HG02623 (cell line): ENCODE measurements around the gene GRPR.

Experiments used
- ATAC-seq: cut with Tn5 transposase; IDR thresholded peaks from one replicate; pipeline ENCODE4 v1.9.1; 2021; ENCODE audit warnings: moderate library complexity; ENCODE audit not compliant: unreplicated experiment

The GRPR gene

DNA sequence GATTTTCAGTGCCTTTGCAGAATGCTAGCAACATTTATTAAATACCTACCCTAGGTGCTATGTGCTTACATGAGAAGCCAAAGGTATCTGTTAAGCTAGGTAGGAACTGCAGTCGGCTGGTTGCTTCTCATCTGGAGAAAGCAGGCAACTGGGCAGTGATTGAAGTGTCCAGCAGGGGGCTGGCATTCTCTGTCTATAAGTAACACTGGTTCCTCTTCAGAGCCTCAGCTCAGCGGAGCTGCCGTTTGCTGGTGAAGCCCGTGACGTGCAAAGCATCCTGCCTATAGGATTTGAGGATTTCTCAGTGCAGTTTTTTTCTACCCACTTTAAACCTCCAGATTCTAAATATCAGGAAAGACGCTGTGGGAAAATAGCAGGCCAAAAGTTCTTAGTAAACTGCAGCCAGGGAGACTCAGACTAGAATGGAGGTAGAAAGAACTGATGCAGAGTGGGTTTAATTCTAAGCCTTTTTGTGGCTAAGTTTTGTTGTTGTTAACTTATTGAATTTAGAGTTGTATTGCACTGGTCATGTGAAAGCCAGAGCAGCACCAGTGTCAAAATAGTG, at the start of gene GRPR:
Gene GRPR (plus strand): TSS at position 344 of the 565 bp plus-strand sequence. CDS start 389 bp downstream, outside the sequence.
- ATAC-seq, result peak; percentile 53

DNA sequence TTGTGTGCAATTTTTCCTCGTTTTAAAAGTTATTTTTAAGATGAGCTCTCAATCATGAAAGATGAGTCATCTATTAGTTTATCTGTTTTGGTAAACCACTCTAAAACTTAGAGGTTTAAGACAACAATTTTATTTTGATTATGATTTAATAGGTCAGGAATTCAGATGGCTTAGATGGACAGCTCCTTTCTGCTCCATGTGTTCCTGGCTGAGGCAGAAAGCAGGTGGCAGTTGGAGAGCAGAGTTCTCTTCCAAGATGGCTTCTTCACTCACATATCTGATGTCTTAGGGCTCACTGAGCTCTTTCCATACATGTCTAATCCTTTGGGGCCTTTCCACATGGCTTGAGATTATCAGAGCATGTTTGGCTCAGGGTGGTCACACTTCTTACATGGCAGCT, 48.3 kb upstream of the GRPR start:
- ATAC-seq, result no peak

DNA sequence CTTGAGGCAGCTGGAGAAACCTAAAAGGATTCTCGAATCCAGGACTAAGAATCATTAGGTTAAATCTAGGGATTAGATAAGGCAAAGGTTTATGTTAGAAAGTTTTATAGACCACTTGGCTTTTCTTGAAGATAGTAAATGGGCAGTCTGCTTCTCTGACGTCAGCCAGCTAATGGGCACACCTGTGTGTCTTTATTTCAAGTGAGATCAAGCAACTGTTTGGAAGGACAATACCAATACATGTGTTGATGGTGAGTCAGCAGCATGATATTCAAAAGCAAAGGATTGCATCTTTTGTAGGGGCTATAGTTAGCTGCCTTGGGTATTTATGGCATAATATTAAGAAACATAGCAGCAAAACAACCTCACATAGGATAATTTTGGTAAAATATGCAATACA, 46.5 kb upstream of the GRPR start:
- ATAC-seq, result no peak

DNA sequence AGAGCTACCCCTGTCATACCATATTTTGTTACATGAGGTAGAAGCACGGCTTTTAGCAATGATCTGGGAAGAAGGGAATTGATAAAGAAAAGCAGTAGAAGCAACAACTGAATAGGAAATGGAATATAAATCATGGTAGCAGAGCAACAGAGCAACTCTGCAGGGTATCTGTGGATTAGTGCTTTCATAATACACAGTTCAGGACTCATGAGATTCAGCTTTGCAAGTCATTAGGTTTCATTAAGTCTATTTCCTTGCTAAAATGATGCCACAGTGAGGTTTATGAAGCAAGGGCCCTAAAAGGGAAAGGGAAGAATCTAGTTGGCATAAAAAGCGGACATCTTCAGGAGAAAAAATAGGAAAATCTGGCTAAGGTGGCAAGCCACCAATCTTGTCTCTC, 45.6 kb upstream of the GRPR start:
- ATAC-seq, result no peak

DNA sequence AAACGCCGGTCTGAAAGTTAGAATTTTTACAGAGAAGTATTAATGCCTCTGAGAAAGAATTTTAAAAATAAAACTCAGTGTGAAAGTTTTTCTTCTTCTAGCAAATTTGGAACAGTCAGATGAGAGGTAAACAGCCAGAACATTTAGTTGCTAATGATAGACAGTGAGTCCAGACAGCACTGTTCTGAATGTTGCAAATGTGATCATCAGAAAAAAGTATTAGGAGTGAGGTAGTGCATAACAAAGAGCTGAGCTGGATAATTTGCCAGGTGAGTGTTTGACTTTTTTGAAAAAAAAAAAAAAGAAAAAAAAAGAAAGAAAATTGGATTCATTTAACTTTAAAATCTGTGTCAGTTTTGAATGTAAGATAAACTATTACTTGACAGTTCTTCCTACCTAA, 42.0 kb upstream of the GRPR start:
- no peak for ATAC-seq

DNA sequence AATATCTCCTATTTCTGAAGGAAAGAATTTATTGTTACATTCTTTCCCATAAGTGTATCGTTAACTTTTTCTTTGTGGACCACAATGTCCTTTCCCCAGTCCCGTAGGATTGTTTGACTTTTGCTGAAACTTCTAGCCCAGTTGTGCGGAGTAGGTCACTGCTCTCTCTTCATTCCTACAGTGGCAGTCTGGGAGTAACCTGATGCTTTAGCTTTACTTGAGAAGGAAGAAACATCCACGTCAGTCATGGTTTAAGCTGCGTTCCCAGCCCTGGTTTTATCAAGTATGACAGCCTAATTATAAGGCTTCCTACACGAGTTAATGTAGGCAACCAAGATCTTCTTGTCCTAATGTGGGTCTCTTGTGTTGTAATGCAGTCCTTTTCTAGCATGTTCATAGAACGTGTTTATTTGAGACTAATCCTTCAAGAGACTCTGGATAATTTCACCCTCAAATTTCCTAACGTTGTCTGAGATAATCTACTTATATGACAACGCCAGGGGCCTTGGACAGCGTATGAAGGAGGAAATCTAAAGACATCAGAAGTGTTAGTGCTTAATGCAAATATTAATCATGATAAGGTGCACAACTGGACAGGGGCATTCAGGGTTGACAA, 40.8 kb upstream of the GRPR start:
- ATAC-seq, result no peak

DNA sequence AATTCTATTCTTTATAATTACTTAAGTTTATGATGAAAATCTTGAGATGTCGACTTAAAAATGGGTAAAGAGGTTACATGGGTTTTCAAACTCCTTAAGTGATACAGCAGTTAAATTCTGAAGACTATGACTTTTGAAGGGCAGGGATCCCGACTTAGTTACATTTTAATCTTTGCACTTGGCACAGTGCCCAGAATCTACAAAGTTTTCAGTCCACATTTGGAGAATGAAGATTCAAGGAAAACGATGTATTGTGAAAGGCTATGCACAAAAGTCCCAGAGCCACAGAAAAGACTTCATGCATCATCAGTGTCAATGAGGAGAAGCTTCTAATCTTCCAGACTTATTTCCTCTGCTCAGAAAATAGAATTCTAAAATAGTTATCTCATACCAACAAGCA, 36.3 kb upstream of the GRPR start:
- no peak for ATAC-seq

DNA sequence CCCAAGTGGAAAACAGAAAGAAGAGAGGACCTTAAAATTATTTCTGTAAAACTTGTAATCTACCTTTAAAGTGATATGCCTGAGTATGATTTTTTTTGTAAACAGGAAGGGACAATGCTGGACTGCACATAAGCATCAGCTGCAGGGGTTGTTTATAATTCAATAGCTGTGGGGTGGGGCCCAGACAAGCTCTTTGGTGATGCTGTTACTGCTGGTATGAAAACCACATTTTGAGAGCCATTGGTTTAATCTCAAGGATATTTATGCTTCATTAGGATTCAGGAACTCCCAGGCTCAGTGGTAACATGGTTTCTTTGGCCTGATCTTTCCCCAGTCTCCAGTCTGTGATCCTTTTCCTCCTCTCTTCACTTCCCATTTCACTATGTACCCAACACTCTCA, 34.3 kb upstream of the GRPR start:
- ATAC-seq, result no peak

DNA sequence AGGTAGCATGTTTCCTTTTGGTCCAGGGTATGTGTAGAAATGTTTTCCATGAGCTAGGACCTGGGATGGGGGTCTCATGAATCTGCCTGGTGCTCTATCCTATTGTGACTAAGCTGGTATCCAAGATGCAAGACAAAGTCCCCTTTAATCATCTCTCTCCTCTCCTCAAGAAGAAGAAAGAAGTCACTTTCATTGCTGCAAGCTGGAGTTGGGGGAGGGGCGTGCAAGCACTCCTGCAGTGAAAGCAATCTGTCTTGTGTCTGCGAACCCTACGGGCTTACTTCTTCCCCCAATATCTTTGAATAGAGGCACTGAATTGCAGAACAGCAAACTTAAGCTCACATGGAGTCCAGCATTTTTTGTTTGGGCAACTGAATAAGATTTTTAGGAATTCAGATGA, 27.2 kb upstream of the GRPR start:
- no peak for ATAC-seq

DNA sequence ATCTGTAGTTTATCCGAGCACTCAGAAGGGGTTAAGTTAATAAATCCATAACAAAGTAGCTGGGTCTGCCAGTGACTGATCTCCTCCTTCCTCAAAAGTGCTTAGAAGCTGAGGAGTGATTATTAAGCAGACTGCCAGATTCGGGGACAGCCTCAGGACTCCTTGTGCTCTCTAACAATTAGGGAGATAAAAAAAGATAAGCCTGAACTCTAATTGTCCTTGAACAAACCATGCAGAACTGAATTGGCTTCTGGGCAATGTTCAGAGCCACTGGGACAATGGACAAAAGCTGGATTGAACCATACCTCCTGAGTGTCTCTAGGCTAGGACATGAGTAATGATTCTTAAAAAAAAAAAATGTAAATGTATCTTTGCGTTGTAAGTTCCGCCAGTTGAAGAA, 22.7 kb upstream of the GRPR start:
- no peak for ATAC-seq

DNA sequence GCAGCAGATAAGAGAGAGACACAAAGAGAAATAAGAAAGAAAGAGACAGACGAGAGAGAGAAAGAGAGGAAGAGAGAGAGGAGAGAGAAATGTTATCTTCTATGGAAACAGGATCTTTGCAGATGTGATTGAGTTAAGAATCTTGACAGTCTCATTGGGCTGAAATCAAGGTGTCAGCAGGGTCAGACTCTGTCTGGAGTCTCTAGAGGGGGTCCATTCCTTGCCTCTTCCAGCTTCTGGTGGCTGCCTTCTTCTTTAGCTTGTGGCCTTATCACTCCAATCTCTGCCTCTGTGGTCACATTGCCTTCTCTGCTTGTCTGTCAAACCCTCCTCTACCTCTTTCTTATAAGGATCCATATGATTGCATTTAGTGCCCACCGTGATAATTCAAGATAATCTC, 21.8 kb upstream of the GRPR start:
- ATAC-seq, result no peak

DNA sequence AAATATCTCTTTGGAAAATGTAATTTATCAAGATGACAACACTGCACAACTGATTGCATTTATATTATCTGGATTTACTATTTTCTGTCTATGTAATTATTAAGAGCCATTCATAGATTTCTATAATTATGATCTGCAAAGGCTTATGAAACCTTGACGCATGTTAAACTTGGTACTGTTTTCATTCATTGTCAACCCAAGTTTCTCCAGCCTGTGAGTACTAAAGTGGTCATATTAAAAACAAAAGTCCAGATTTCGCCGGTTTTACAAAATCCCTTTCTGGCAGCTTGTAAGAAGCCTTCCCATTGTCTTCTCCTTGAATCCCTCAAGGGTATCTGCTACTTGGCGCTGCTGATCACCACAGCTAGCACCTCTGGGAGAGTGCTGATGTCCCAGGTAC, 19.7 kb upstream of the GRPR start:
- ATAC-seq, result no peak

DNA sequence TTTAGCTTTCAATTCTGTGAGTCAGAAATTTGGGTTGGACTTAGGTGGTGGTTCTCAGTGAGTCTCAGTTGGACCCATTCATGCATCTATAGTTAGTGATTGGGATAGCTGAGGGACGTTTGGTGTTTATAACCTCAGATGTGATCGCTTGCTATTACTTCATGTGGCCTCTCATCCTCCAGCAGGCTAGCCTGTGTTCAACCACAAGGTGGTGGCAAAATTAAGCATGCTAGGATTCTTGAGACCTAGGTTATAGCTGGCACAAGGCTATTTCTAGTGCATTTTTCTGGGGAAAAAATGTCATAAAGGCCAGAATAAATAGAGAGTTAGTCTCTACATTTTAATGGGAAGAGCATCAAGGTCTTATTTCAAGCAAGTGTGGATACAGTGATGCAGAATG, 10.9 kb upstream of the GRPR start:
- no peak for ATAC-seq

DNA sequence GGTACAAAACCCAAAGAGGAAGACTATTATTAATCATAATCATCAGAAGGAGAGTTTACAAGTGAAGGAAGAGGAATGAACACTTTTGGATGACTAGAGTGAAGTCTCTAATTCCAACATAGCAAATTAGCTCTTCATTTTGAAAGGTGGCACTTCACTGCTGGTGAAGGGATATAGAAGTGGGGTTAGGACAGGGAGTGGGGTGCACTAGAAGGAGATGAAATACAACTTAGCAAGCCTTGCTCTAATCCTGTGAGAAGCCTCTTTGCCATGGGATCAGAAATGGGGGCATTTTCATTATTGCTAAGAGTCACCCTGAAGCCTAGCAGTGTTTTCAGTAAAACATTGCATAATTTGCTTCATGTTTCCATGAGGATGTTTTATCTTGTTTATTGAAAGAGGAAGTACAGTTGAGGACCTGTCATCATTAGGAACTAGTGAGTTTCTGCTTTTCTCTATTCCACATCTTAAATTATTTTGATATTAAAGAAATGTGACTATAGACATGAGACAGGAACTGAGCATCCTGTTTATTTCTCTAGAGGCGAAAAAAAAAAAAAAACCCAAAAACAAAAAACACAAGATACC, 9.3 kb upstream of the GRPR start:
- ATAC-seq, result no peak

DNA sequence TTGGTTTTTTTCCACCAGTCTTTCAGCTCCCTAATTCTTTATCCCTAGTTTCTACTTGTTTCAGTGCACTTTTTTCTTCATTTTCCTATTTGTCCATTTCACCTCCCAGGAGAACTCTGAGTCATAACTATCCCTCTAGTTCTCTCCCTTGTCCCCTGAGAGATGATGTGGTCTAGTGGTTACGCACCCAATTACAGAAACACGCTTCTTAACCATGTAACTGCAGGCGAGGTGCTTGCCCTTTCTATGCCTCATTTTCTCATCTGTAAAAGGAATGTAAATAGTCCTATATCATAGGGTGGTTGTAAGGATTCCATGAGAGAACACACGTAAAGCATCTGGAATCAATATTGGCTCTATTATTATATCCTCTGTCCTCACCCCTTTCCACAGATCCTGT, 8.8 kb upstream of the GRPR start:
- ATAC-seq, result no peak

DNA sequence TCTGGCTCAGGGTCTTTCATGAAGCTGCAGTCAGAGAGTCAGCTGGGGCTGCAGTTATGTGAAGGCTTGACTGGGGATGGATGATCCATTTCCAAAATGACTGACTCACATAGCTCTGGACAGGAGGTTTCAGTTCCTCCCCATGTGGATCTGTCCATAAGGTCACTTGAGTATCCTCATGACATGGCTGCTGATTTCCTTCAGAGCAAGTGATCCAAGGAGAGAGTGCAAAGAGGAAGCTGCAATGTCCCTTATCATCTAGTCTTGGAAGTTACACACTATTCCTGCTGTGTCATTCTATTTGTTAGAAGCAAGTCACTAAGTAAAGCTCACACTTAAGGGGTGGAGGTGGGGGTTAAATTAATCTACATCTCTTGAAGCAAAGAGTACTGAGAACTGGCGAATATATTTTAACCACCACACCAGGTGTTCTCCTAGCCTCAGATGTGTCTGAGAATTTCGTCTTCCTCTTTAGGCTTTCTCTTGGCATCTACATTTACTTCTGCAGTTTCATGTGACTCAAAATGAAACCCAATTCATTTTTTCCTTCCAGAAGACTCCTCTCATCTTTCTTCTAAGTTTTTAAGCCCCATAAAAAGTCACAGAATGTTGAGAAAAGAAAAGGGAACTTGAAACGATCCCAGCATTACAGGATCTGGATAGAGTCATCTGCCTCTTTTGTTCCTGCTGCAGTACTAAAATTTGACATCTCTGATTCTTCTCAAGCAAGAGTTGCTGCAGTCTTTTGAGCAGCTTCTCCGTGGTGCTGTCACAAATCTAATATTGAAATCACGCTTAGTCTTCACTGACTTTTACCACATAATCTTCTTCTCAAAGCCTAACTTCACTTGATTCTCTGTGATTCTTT, 3.8 kb upstream of the GRPR start:
- ATAC-seq, result peak; percentile 88

DNA sequence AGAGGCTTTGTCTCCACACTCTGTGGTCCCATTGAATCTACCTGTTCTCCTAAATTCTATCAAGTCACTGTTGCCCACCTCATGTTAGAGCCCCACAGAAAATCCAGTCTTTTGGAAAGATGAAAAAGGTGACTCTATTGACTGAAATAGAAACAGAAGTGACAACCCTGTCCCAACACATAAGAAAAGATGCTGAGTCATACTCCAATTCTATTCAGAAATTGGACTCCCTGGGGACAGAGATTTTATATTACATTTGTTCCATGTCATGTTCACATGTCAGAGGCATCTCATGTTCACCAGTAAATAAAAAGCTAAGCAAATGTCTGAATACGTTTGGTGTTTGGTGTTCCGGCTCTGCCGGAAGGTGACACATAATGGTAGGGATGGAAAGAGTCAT, 2.9 kb upstream of the GRPR start:
- ATAC-seq, result no peak

DNA sequence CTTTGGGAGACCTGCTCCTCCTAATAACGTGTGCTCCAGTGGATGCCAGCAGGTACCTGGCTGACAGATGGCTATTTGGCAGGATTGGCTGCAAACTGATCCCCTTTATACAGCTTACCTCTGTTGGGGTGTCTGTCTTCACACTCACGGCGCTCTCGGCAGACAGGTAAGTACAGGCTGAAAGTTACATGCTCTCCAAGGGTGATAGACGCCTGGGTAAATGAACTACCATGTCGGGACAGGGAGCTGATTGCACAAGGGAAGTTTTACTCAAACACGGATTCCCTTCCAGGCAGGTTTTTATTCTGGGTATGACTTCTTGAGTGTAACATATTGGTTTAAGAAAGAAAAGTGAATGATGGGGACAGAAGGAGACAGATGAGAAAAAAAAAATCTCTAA, 836 bp downstream of the GRPR start:
- no peak for ATAC-seq

DNA sequence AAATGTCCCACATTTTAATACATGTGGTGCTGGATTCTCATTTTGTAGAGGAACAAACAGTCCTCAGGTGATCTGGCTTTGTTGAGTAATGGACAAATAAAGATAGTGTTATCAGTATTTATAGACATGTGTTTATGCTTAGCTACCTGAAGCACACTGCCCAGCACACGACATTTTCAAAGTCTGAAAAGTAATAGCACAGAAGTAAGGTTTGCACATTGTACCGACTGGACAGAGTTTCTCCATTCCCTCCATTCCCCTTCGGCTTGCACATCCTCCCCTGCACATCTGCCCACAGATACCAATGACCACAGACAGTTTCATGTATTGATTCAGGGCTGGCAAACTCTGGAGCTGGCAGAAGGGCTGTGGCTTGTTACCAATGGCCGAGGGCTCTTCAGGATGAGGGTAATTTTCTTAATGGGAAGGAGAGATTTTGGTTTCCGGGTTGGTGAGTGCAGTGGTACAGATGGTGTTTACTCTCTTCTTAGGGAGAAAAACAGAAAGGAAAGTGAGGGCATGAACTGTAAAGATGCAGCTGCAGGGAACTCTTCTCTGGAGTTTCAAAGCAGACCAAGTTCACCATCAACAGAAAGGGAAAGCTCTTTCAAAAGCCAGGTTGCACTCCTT, 2.3 kb downstream of the GRPR start:
- no peak for ATAC-seq

DNA sequence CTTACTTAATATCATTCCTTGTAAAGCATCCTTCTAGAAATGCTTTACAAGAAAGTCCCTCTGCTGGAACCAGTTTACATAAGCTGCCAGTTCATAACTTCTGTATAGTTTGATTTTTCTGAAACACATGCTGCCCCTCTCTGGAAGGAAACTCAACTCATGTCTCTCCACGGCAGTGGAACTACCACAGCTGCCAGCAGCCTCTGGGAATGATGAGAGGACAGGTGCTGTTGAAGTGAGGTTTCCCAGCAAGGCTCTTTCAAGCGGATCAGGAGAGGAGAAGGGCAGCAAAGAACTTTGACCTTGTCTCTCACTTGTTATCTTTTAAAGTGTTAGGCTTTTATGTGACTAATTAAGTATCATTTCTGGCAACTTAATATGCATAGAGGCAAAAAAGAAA, 7.3 kb downstream of the GRPR start:
- no peak for ATAC-seq

DNA sequence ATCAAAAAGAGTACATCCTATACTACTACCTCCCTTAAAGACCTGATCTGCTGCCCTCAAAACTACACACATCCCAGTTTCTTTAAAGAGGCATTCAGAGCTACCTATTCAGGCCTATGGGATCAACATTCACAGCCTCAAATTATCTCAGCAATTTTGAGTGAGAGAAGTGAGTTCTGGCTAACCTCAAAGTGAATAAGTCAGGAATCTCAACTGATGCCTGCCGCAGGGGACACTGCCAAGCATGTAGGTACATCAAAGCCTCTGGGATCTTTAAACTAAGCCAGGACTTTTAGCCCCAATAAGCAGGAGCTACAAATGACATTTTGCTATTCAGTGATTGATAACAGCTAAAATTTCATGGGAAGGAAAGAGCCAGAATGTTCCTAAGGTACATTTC, 11.6 kb downstream of the GRPR start:
- ATAC-seq, result no peak

DNA sequence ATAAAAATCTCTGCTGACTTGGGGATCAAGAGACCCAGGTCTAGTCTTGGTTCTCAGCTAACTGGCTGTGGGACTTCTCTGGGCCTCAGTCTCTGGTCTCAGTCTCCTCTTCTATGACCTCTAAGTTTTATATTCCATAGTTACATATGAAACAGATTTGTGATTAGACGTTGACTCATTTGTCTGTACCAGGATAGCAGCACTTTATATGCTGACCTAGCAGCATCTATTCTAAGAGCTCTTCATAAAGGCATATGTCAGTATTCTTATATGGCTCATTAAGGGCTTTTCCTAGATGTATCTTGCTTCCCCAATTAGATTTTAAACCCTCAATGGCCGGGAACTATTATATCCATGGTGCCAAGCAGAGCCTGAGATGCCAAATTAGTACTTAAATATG, 12.7 kb downstream of the GRPR start:
- no peak for ATAC-seq
